ENCODE data around the gene PPP2R2D. TPM values are rescaled to one million over a fixed set of nuclear protein-coding genes. Genes with fewer than 3 reads are reported as not detected.
"Not testable (repeated sequence)": the region's sequence is repeated elsewhere in the genome, so short reads cannot be mapped to it uniquely, and the experiment has no call there.

Gene PPP2R2D
- total RNA-seq, 1 donor from 2014 or later: 32.7 TPM

DNA sequence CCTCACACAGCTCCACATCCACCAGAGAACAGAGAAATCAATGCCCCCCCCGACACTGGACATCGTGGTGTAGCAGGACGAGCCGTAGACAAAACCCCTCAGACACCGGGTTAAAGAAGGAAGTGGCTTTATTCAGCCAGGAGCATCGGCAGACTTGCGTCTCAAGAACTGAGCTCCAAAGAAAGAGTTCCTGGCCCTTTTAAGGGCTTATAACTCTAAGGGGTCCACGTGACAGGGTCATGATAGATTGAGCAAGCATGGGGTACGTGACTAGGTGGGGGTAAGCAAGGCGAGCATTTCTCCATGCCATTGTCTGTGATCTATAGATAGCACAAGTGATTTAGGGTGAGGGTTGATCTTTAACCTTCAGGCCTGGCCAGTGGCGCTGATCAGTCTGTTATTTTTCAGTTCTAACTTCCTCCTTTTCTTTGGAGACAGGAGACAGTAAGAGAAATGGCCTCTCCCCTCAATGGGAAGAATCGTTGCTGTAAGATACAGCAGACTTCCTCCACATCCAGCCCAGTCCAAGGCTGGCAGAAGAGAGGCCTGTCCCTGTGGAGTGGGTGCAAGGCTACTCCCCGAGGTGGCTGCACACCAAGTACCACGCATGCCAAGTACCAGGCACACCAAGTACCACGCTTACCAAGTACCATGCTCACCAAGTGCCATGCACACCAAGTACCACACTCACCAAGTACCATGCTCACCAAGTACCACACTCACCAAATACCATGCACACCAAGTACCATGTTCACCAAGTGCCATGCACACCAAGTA lies 19.5 kb upstream of the PPP2R2D start:
- Mint-ChIP-seq H3K36me3 (ENCODE audit: low read depth) (no peaks in the 10 kb centered on the region), H3K4me1 (peaks cover 3% of the 10 kb centered on the region), H3K27ac (no peak overlapping the region), H3K9me3 (no peaks in the 10 kb centered on the region), H3K4me3 (no peak overlapping the region), H3K27me3 (peaks cover 24% of the 10 kb centered on the region)
- ChIA-PET POLR2A (no interaction called here), CTCF (no interaction called here)
- ATAC-seq (ENCODE audit: low read depth) (no peak), DNase-seq (no peak)
- no peak for TF ChIP-seq CTCF (IDR thresholded peaks at IDR 0.05)
- intact Hi-C loops (cut with micrococcal nuclease): no loop called here

DNA sequence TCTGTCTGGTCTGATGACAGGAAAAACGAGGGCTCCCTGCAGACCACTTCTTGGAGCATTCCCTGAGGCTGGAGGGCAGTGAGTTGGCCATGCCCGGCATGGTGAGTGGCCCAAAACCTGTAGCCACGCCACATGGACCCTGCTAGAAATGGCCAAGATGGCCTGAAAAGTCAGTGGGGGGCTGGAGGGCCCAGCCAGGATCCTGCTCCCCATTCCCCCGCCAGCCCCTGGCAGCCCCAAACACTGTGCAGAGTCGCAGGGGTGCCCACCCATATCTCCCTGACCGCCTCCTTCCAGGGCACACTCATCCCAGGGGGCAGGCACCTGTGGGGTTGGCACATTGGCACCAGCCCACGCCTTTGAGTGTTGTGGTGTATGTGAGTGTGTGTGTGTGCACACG lies 18.7 kb upstream of the PPP2R2D start:
- H3K27ac Mint-ChIP-seq: no peak overlapping the region
- no peak for TF ChIP-seq CTCF (IDR thresholded peaks at IDR 0.05)
- ChIA-PET POLR2A (no interaction called here), CTCF (no interaction called here)
- H3K36me3 Mint-ChIP-seq (ENCODE audit: low read depth): no peaks in the 10 kb centered on the region
- peaks cover 3% of the 10 kb centered on the region for H3K4me1 Mint-ChIP-seq
- intact Hi-C loops (cut with micrococcal nuclease): no loop called here
- DNase-seq: no peak
- peaks cover 22% of the 10 kb centered on the region for H3K27me3 Mint-ChIP-seq
- no peak for ATAC-seq (ENCODE audit: low read depth)
- H3K4me3 Mint-ChIP-seq: no peak overlapping the region
- no peaks in the 10 kb centered on the region for H3K9me3 Mint-ChIP-seq

- ChIA-PET CTCF (no interaction called here), POLR2A (no interaction called here)
- H3K4me3 Mint-ChIP-seq: no peak overlapping the region
- H3K36me3 Mint-ChIP-seq (ENCODE audit: low read depth): no peaks in the 10 kb centered on the region
- no peaks in the 10 kb centered on the region for H3K9me3 Mint-ChIP-seq
- H3K27me3 Mint-ChIP-seq: peaks cover 20% of the 10 kb centered on the region
- intact Hi-C loops (cut with micrococcal nuclease): no loop called here
- no peak for TF ChIP-seq CTCF (IDR thresholded peaks at IDR 0.05)
- H3K27ac Mint-ChIP-seq: no peak overlapping the region
- peaks cover 3% of the 10 kb centered on the region for H3K4me1 Mint-ChIP-seq
- ATAC-seq (ENCODE audit: low read depth) (no peak), DNase-seq (no peak)
Measured at GRCh38 chr10:131882590-131883451, 18.0 kb upstream of the PPP2R2D start.

GRCh38 chr10:131883621-131884393 lies 17.0 kb upstream of the PPP2R2D start:
- ATAC-seq (ENCODE audit: low read depth); H3K9me3 Mint-ChIP-seq; H3K4me1 Mint-ChIP-seq; H3K27ac Mint-ChIP-seq; intact Hi-C loops (cut with micrococcal nuclease); H3K36me3 Mint-ChIP-seq (ENCODE audit: low read depth); CTCF ChIA-PET; DNase-seq; H3K4me3 Mint-ChIP-seq; POLR2A ChIA-PET: not testable (repeated sequence)
- peaks cover 19% of the 10 kb centered on the region for H3K27me3 Mint-ChIP-seq

DNA sequence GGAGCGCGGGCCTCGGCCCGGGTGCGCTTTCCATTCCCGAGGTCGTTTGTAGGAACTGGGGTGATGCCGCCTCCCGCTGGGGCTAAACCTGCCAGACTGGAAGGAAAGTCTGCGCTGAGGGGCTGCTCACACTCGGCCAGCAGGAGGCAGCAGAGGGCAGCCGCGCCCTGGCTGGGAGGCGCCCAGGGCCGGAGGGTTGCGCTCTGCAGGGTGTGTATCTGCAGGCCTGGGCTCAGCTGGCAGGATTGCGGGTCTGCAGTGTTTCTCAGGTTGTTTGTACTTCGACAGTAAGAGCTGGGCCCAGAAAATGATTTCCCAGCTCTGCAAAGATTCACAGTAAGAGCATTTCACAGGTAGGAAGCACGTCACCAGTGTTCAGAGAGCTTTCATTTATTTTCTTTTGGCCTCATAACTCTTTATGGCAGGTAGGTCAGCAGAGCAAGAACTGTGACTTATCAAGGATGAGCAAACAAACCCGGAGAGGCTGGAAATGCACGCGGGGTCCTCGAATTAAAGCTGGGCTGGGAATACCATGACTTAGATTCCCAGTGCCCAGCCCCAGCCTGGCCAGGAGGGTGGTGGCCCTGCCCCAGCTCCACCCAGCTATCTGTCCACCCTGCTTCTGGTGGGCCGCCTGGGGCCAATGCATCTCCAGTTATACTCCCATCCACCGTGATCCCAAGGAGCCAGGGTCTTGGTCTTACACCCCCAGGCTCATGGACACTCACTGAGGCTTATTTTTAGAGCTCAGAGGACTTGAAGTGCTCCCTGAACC lies 15.2 kb upstream of the PPP2R2D start:
- ChIA-PET CTCF (interaction anchor here (0.7 to 2.7 kb wide), 10 partner anchors 14 to 256 kb away, joined by 3 to 51 read pairs (median 6); partner anchors contain the start of gene PPP2R2D), POLR2A (interaction anchor here (1.3 kb wide), 1 partner anchor 137 kb away, joined by 5 read pairs; no protein-coding TSS in a partner anchor)
- H3K4me3 Mint-ChIP-seq: no peak overlapping the region
- peaks cover 11% of the 10 kb centered on the region for H3K27me3 Mint-ChIP-seq
- peak; percentile 79 for DNase-seq
- no peak overlapping the region for H3K27ac Mint-ChIP-seq
- no peaks in the 10 kb centered on the region for H3K9me3 Mint-ChIP-seq
- intact Hi-C loops (cut with micrococcal nuclease): loop anchor here (1.0 kb wide), 3 partner anchors 40 to 467 kb away; no protein-coding TSS in a partner anchor
- peak; percentile 99 for ATAC-seq (ENCODE audit: low read depth)
- peak; percentile 87 for TF ChIP-seq CTCF (IDR thresholded peaks at IDR 0.05)
- H3K4me1 Mint-ChIP-seq: peaks cover 3% of the 10 kb centered on the region
- H3K36me3 Mint-ChIP-seq (ENCODE audit: low read depth): no peaks in the 10 kb centered on the region

All from activated B cell treated with CpG ODN at 0.5 μM for 24 hours (primary cell).